ENCODE data around the gene CCNF.

Gene CCNF

DNA sequence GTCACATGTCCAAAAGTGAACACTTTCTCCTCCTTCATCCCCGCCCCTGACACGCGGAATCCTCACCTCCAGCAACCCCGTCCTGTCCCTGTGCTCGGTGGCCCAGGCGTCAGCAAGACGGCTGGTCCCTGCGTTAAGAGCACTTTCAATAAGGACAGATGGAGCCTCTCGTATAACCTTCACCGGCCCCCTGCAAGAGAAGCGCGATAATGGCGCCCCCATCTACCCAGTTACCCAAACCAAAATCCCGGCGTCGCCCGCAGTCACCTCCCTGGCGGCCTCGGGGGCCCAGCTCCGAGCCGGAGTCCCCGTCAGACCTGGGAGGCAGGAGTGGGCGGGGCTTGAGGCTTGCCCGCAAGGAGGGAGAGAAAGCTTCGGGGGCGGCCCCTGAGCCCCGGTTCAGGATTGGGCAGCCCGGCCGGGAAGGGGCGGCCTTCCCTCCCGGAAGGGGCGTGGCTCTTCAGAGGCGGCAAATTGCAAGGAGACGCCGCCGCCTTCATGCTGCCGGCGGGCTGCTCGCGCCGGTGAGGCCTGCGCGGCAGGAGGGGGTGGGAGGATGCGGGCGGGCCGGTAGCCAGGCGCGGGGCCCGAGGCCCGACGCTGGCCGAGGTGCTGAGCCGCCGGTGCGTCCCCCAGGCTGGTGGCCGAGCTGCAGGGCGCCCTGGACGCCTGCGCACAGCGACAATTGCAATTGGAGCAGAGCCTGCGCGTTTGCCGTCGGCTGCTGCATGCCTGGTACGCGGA lies 30.6 kb downstream of the CCNF start, which contains the start of gene TEDC2 (continued):
- TF ChIP-seq GLI2 (tag by site-specific recombination; IDR thresholded peaks at IDR 0.05; ENCODE audit: borderline replicate concordance, low read depth) (no peak), ZNF544 (tag by site-specific recombination; IDR thresholded peaks at IDR 0.05) (no peak), PRDM1 (tag by site-specific recombination; IDR thresholded peaks at IDR 0.05) (peak; percentile 45; the same call in 1 of the 2 replicates), REPIN1 (tag by site-specific recombination; IDR thresholded peaks at IDR 0.05; ENCODE audit: low read depth) (no peak), ZXDB (tag by site-specific recombination; IDR thresholded peaks at IDR 0.05) (peak; percentile 86), ZNF629 (tag by site-specific recombination; IDR thresholded peaks at IDR 0.05) (peak; percentile 95), ZNF707 (tag by site-specific recombination; IDR thresholded peaks at IDR 0.05) (no peak), ZBTB10 (tag by site-specific recombination; IDR thresholded peaks at IDR 0.05) (no peak), ZNF324 (tag by site-specific recombination; IDR thresholded peaks at IDR 0.05) (0 out of 2 replicates have a peak, but pooled peaks have one; percentile 49), ZNF362 (tag by site-specific recombination; IDR thresholded peaks at IDR 0.05) (no peak), MZF1 (tag by site-specific recombination; IDR thresholded peaks at IDR 0.05; ENCODE audit: borderline replicate concordance) (no peak), ZNF792 (tag by site-specific recombination; IDR thresholded peaks at IDR 0.05) (no peak), ZNF146 (tag by site-specific recombination; IDR thresholded peaks at IDR 0.05) (no peak), ZNF692 (tag by site-specific recombination; IDR thresholded peaks at IDR 0.05) (peak; percentile 69), ZNF274 (IDR thresholded peaks at IDR 0.05; ENCODE audit: low read length) (no peak), ZNF274 (tag by site-specific recombination; IDR thresholded peaks at IDR 0.05; ENCODE audit: borderline replicate concordance) (no peak), ZBTB11 (tag by site-specific recombination; conservative IDR thresholded peaks at IDR 0.05; ENCODE audit: low read depth) (no peak), ZNF426 (tag by site-specific recombination; IDR thresholded peaks at IDR 0.05) (no peak), YY1 (tag by site-specific recombination; IDR thresholded peaks at IDR 0.05) (no peak), ZNF76 (tag by site-specific recombination; IDR thresholded peaks at IDR 0.05; ENCODE audit: borderline replicate concordance, low read depth) (peak; percentile 67), ZNF354C (tag by site-specific recombination; IDR thresholded peaks at IDR 0.05; ENCODE audit: borderline replicate concordance, low read depth) (no peak), GLIS1 (tag by site-specific recombination; IDR thresholded peaks at IDR 0.05) (peak; percentile 54), WT1 (tag by site-specific recombination; IDR thresholded peaks at IDR 0.05) (no peak), ZNF37A (tag by site-specific recombination; IDR thresholded peaks at IDR 0.05) (no peak), KLF7 (tag by site-specific recombination; IDR thresholded peaks at IDR 0.05; ENCODE audit: borderline replicate concordance) (no peak)
- TF ChIP-seq, protein P1, sequence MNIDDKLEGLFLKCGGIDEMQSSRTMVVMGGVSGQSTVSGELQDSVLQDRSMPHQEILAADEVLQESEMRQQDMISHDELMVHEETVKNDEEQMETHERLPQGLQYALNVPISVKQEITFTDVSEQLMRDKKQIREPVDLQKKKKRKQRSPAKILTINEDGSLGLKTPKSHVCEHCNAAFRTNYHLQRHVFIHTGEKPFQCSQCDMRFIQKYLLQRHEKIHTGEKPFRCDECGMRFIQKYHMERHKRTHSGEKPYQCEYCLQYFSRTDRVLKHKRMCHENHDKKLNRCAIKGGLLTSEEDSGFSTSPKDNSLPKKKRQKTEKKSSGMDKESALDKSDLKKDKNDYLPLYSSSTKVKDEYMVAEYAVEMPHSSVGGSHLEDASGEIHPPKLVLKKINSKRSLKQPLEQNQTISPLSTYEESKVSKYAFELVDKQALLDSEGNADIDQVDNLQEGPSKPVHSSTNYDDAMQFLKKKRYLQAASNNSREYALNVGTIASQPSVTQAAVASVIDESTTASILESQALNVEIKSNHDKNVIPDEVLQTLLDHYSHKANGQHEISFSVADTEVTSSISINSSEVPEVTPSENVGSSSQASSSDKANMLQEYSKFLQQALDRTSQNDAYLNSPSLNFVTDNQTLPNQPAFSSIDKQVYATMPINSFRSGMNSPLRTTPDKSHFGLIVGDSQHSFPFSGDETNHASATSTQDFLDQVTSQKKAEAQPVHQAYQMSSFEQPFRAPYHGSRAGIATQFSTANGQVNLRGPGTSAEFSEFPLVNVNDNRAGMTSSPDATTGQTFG (tag by site-specific recombination; IDR thresholded peaks at IDR 0.05; ENCODE audit: borderline replicate concordance): no peak
- TF ChIP-seq, protein P2, sequence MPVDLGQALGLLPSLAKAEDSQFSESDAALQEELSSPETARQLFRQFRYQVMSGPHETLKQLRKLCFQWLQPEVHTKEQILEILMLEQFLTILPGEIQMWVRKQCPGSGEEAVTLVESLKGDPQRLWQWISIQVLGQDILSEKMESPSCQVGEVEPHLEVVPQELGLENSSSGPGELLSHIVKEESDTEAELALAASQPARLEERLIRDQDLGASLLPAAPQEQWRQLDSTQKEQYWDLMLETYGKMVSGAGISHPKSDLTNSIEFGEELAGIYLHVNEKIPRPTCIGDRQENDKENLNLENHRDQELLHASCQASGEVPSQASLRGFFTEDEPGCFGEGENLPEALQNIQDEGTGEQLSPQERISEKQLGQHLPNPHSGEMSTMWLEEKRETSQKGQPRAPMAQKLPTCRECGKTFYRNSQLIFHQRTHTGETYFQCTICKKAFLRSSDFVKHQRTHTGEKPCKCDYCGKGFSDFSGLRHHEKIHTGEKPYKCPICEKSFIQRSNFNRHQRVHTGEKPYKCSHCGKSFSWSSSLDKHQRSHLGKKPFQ (tag by site-specific recombination; IDR thresholded peaks at IDR 0.05): no peak

All from HEK293 (cell line).